ENCODE results near the gene ULBP2. TPM values are rescaled to one million over a fixed set of nuclear protein-coding genes. Genes with fewer than 3 reads are reported as not detected.

The ULBP2 gene
- total RNA-seq, 2 experiments from 2014 or later: 1.8 to 1.9 TPM

- Mint-ChIP-seq H3K36me3 (ENCODE audit: low read depth) (no peaks in the 10 kb centered on the region), H3K4me1 (ENCODE audit: low read depth) (peaks cover 27% of the 10 kb centered on the region), H3K9me3 (no peaks in the 10 kb centered on the region), H3K27me3 (peaks cover 88% of the 10 kb centered on the region), H3K27ac (no peak within 1 kb of the TSS), H3K4me3 (peak within 1 kb of the TSS; percentile 77)
- intact Hi-C loops (cut with DNase I, micrococcal nuclease): loop anchor here (10.0 kb wide), 1 partner anchor 198 kb away; no protein-coding TSS in a partner anchor
- no peak within 1 kb of the TSS for H3K27ac ChIP-seq (ENCODE audit: low read depth in 1 of 2, low read length in 2 of 2)
- ATAC-seq (ENCODE audit: poor library complexity) (peak; percentile 93), DNase-seq (peak; percentile 68 to 89 (median 80))
- H3K36me3 ChIP-seq (ENCODE audit: insufficient read depth, low read length): no peaks in the 10 kb centered on the region
- peaks cover 52 to 61% of the 10 kb centered on the region in 2 experiments for H3K27me3 ChIP-seq (ENCODE audit: control insufficient read depth in 1 of 2, insufficient read depth in 2 of 2, low read length in 2 of 2)
- ChIA-PET POLR2A (no interaction called here), CTCF (no interaction called here)
- peaks cover 31% of the 10 kb centered on the region for H3K4me1 ChIP-seq (ENCODE audit: insufficient read depth, low read length)
- peaks cover 0 to 20% of the 10 kb centered on the region in 2 experiments for H3K9me3 ChIP-seq (ENCODE audit: control insufficient read depth in 1 of 2, insufficient read depth in 1 of 2, low read length in 2 of 2)
- peak within 1 kb of the TSS; percentile 57 for H3K4me3 ChIP-seq (ENCODE audit: low read length)
- TF ChIP-seq CTCF (IDR thresholded peaks at IDR 0.05): no peak
Observed at GRCh38 chr6:149922642-149923326, 19.0 kb upstream of the ULBP2 start, which contains the start of gene RAET1G. Gene RAET1G, minus strand, starts transcription at chr6:149923121. Its CDS starts 111 bp downstream, at chr6:149923010.

- H3K4me1 Mint-ChIP-seq (ENCODE audit: low read depth): peaks cover 27% of the 10 kb centered on the region
- DNase-seq (no peak), ATAC-seq (ENCODE audit: poor library complexity) (peak; percentile 36)
- CTCF ChIA-PET: interaction anchor here (2.2 kb wide), 1 partner anchor 89 kb away, joined by 6 read pairs; no protein-coding TSS in a partner anchor
- H3K9me3 ChIP-seq (ENCODE audit: control insufficient read depth in 1 of 2, insufficient read depth in 1 of 2, low read length in 2 of 2): peaks cover 0 to 20% of the 10 kb centered on the region in 2 experiments
- H3K4me3 Mint-ChIP-seq: peak overlapping the region; percentile 77
- H3K27ac ChIP-seq (ENCODE audit: low read depth in 1 of 2, low read length in 2 of 2): no peak overlapping the region
- POLR2A ChIA-PET: no interaction called here
- H3K36me3 ChIP-seq (ENCODE audit: insufficient read depth, low read length): no peaks in the 10 kb centered on the region
- intact Hi-C loops (cut with DNase I, micrococcal nuclease): loop anchor here (10.0 kb wide), 1 partner anchor 199 kb away; no protein-coding TSS in a partner anchor
- H3K27me3 ChIP-seq (ENCODE audit: control insufficient read depth in 1 of 2, insufficient read depth in 2 of 2, low read length in 2 of 2): peaks cover 52 to 61% of the 10 kb centered on the region in 2 experiments
- TF ChIP-seq CTCF (IDR thresholded peaks at IDR 0.05): no peak
- H3K27me3 Mint-ChIP-seq: peaks cover 90% of the 10 kb centered on the region
- peak overlapping the region; percentile 57 for H3K4me3 ChIP-seq (ENCODE audit: low read length)
- H3K36me3 Mint-ChIP-seq (ENCODE audit: low read depth): no peaks in the 10 kb centered on the region
- H3K27ac Mint-ChIP-seq: no peak overlapping the region
- H3K9me3 Mint-ChIP-seq: no peaks in the 10 kb centered on the region
- peaks cover 31% of the 10 kb centered on the region for H3K4me1 ChIP-seq (ENCODE audit: insufficient read depth, low read length)
Observed at GRCh38 chr6:149923327-149923986, 18.4 kb upstream of the ULBP2 start.

- ChIA-PET POLR2A (no interaction called here), CTCF (interaction anchor here (2.2 kb wide), 1 partner anchor 90 kb away, joined by 6 read pairs; no protein-coding TSS in a partner anchor)
- no peaks in the 10 kb centered on the region for H3K36me3 ChIP-seq (ENCODE audit: insufficient read depth, low read length)
- no peak overlapping the region for H3K4me3 ChIP-seq (ENCODE audit: low read length)
- Mint-ChIP-seq H3K36me3 (ENCODE audit: low read depth) (no peaks in the 10 kb centered on the region), H3K4me3 (peak overlapping the region; percentile 30), H3K27me3 (peaks cover 91% of the 10 kb centered on the region), H3K4me1 (ENCODE audit: low read depth) (peaks cover 27% of the 10 kb centered on the region), H3K27ac (no peak overlapping the region), H3K9me3 (no peaks in the 10 kb centered on the region)
- intact Hi-C loops (cut with DNase I, micrococcal nuclease): loop anchor here (10.0 kb wide), 1 partner anchor 200 kb away; no protein-coding TSS in a partner anchor
- H3K27me3 ChIP-seq (ENCODE audit: control insufficient read depth in 1 of 2, insufficient read depth in 2 of 2, low read length in 2 of 2): peaks cover 59 to 70% of the 10 kb centered on the region in 2 experiments
- peaks cover 0 to 20% of the 10 kb centered on the region in 2 experiments for H3K9me3 ChIP-seq (ENCODE audit: control insufficient read depth in 1 of 2, insufficient read depth in 1 of 2, low read length in 2 of 2)
- H3K27ac ChIP-seq (ENCODE audit: low read depth in 1 of 2, low read length in 2 of 2): no peak overlapping the region
- H3K4me1 ChIP-seq (ENCODE audit: insufficient read depth, low read length): peaks cover 31% of the 10 kb centered on the region
- TF ChIP-seq CTCF (IDR thresholded peaks at IDR 0.05): no peak
- no peak for ATAC-seq (ENCODE audit: poor library complexity)
- DNase-seq: peak in 1 of 14 experiments; percentile 31
Observed at GRCh38 chr6:149924206-149924932, 17.4 kb upstream of the ULBP2 start.

Measured in CD4-positive, alpha-beta T cell (primary cell).